OCI-LY1 (cell line): ENCODE data around the gene PNPLA6.

ENCODE experiments used
- CTCF ChIP-seq: fragments of 200-600 bp; sonication (generic), shearing (Covaris generic); IDR thresholded peaks from 2 replicates; pipeline ENCODE4 v1.5.1; 2017; ENCODE audit warnings: mild to moderate bottlenecking, antibody characterized with exemption, low read length, moderate library complexity, mixed read lengths
- EZH2 ChIP-seq: fragments of 200-600 bp; sonication (generic), shearing (Covaris generic); IDR thresholded peaks from 2 replicates; pipeline ENCODE4 v1.8.0; 2017; ENCODE audit warnings: borderline replicate concordance, mixed run types, mild to moderate bottlenecking, antibody characterized with exemption, low read length, moderate library complexity, mixed read lengths

GRCh38 chr19:7526059-7526929 is 9.2 kb upstream of the PNPLA6 start:
- no peak for TF ChIP-seq CTCF
- TF ChIP-seq EZH2: no peak
